ACHN (cell line): ENCODE measurements around the gene MAGI2.
A peak's percentile ranks its signal among the peaks of the same experiment; 100 is the strongest.
"Not testable (repeated sequence)": the region's sequence is repeated elsewhere in the genome, so short reads cannot be mapped to it uniquely, and the experiment has no call there.

ENCODE experiments used
- DNase-seq: peaks from one replicate; pipeline ENCODE4 v3.0.0-alpha.2; 2015
- in situ Hi-C: cut with HindIII; loops from 2 replicates; pipeline ENCODE4 v1.10.0; 2017; ENCODE audit warnings: low sequenced_read_pairs, low pct_ligation_motif_present, low pct_unique_long_range_greater_than_20kb

Gene MAGI2

GRCh38 chr7:78542541-78542940 is 910.9 kb downstream of the MAGI2 start:
- DNase-seq: no peak
- in situ Hi-C loops: no loop called here

GRCh38 chr7:78539825-78540224 is 913.6 kb downstream of the MAGI2 start:
- in situ Hi-C loops: no loop called here
- no peak for DNase-seq

- no peak for DNase-seq
- in situ Hi-C loops: no loop called here
These were observed 917.8 kb downstream of the MAGI2 start for GRCh38 chr7:78535655-78536054.

- peak; percentile 8 for DNase-seq
- in situ Hi-C loops: no loop called here
These were observed 923.1 kb downstream of the MAGI2 start for GRCh38 chr7:78530351-78530750.

GRCh38 chr7:78529392-78529791 is 924.1 kb downstream of the MAGI2 start:
- in situ Hi-C loops: no loop called here
- DNase-seq: no peak

- no peak for DNase-seq
- in situ Hi-C loops: no loop called here
These were observed 924.5 kb downstream of the MAGI2 start for GRCh38 chr7:78528964-78529363.

GRCh38 chr7:78523930-78524329 is 929.5 kb downstream of the MAGI2 start:
- DNase-seq: no peak
- in situ Hi-C loops: no loop called here

GRCh38 chr7:78521961-78522360 is 931.5 kb downstream of the MAGI2 start:
- in situ Hi-C loops: no loop called here
- no peak for DNase-seq

GRCh38 chr7:78516450-78516849 is 937.0 kb downstream of the MAGI2 start:
- DNase-seq: no peak
- in situ Hi-C loops: no loop called here

GRCh38 chr7:78514634-78515033 is 938.8 kb downstream of the MAGI2 start:
- no peak for DNase-seq
- in situ Hi-C loops: no loop called here

GRCh38 chr7:78510580-78511188 is 942.8 kb downstream of the MAGI2 start:
- peak; percentile 65 for DNase-seq
- in situ Hi-C loops: no loop called here

GRCh38 chr7:78503301-78503700 is 950.2 kb downstream of the MAGI2 start:
- DNase-seq, in situ Hi-C loops: not testable (repeated sequence)

- DNase-seq: no peak
- in situ Hi-C loops: no loop called here
These were observed 952.4 kb downstream of the MAGI2 start for GRCh38 chr7:78501064-78501463.

- in situ Hi-C loops: no loop called here
- DNase-seq: no peak
These were observed 953.5 kb downstream of the MAGI2 start for GRCh38 chr7:78499971-78500370.

- in situ Hi-C loops: no loop called here
- DNase-seq: no peak
These were observed 954.2 kb downstream of the MAGI2 start for GRCh38 chr7:78499283-78499682.

- in situ Hi-C loops: no loop called here
- no peak for DNase-seq
These were observed 955.6 kb downstream of the MAGI2 start for GRCh38 chr7:78497728-78498427.

- DNase-seq: no peak
- in situ Hi-C loops: no loop called here
These were observed 957.3 kb downstream of the MAGI2 start for GRCh38 chr7:78496096-78496630.

GRCh38 chr7:78493401-78493800 is 960.1 kb downstream of the MAGI2 start:
- DNase-seq: no peak
- in situ Hi-C loops: no loop called here

GRCh38 chr7:78492146-78492545 is 961.3 kb downstream of the MAGI2 start:
- DNase-seq: no peak
- in situ Hi-C loops: no loop called here

- DNase-seq: no peak
- in situ Hi-C loops: no loop called here
These were observed 962.9 kb downstream of the MAGI2 start for GRCh38 chr7:78490524-78490923.
